IMR-90 (cell line): ENCODE measurements around the gene TMEM63C. TPM values are rescaled to one million over a fixed set of nuclear protein-coding genes. Genes with fewer than 3 reads are reported as not detected.
A peak's percentile ranks its signal among the peaks of the same experiment; 100 is the strongest.

Experiments used
- ATAC-seq: fragments of 200-7000 bp; cut with Tn5 transposase; 2 replicates; pipeline ENCODE4 v1.9.1; 2020; ENCODE audit warnings: low read depth, mild to moderate bottlenecking, moderate library complexity
- Bru-seq: library from RNA; stranded (reverse); fragments of 400-500 nt; gene quantifications from one replicate; lab custom pipeline; 2021; lab: Mats Ljungman, UMichigan
- BruChase-seq, 2 experiments: library from RNA; stranded (reverse); fragments of 400-500 nt; gene quantifications; one replicate each; lab custom pipeline; 2021; lab: Mats Ljungman, UMichigan
- BruUV-seq: library from RNA; stranded (reverse); fragments of 400-500 nt; replicated peaks from 2 replicates; lab custom pipeline; 2021; lab: Mats Ljungman, UMichigan
- CTCF ChIA-PET: fragments of 300-600 bp; formaldehyde crosslinking; extraction: SDS; loops from one replicate; lab custom pipeline; 2021; ENCODE audit warnings: antibody characterized with exemption; lab: Yijun Ruan, JAX
- POLR2A ChIA-PET: fragments of 300-600 bp; sonication (Branson Sonifier 250); formaldehyde crosslinking; loops from one replicate; lab custom pipeline; 2022; ENCODE audit warnings: antibody characterized with exemption; ENCODE audit not compliant: unreplicated experiment; lab: Charles Lee
- DNase-seq: peaks from one replicate; pipeline ENCODE4 v3.0.0; 2013
- H2AFZ ChIP-seq: replicated peaks from 2 replicates; pipeline ENCODE3; 2013; ENCODE audit warnings: low read length, mild to moderate bottlenecking; ENCODE audit not compliant: poor library complexity
- H2AK5ac ChIP-seq: 2 replicates; pipeline ENCODE4 v1.6.1; 2013; ENCODE audit warnings: low read depth, low read length, inconsistent platforms
- H2AK9ac ChIP-seq: replicated peaks from 2 replicates; pipeline ENCODE3; 2013; ENCODE audit warnings: mild to moderate bottlenecking, low read depth, low read length, moderate library complexity; ENCODE audit not compliant: poor library complexity
- H2BK120ac ChIP-seq: 2 replicates; pipeline ENCODE4 v1.6.1; 2013; ENCODE audit warnings: low read depth, low read length, inconsistent platforms
- H2BK15ac ChIP-seq: 3 replicates; pipeline ENCODE4 v1.6.1; 2013; ENCODE audit warnings: low read depth, low read length, inconsistent platforms
- H2BK20ac ChIP-seq: 2 replicates; pipeline ENCODE4 v1.6.1; 2013; ENCODE audit warnings: low read depth, mild to moderate bottlenecking, inconsistent platforms, low read length, moderate library complexity
- H2BK5ac ChIP-seq: 2 replicates; pipeline ENCODE4 v1.6.1; 2013; ENCODE audit warnings: mild to moderate bottlenecking, low read depth, low read length, inconsistent platforms; ENCODE audit not compliant: poor library complexity, severe bottlenecking
- H3K14ac ChIP-seq: replicated peaks from 2 replicates; pipeline ENCODE4 v1.6.1; 2013; ENCODE audit warnings: low read depth, low read length, inconsistent platforms
- H3K18ac ChIP-seq: 2 replicates; pipeline ENCODE4 v1.6.1; 2013; ENCODE audit warnings: low read depth, low read length, control low read depth
- H3K23ac ChIP-seq: 2 replicates; pipeline ENCODE4 v1.6.1; 2013; ENCODE audit warnings: low read depth, low read length, inconsistent platforms
- H3K27ac ChIP-seq: 2 replicates; pipeline ENCODE4 v1.5.1; 2013; ENCODE audit warnings: mild to moderate bottlenecking, control low read depth, low read length; ENCODE audit not compliant: insufficient read depth
- H3K27me3 ChIP-seq: 2 replicates; pipeline ENCODE4 v1.6.1; 2013; ENCODE audit warnings: low read length; ENCODE audit not compliant: control insufficient read depth, insufficient read depth
- H3K36me3 ChIP-seq: 2 replicates; pipeline ENCODE4 v1.6.1; 2013; ENCODE audit warnings: low read length, mixed read lengths; ENCODE audit not compliant: control insufficient read depth, insufficient read depth
- H3K4ac ChIP-seq: 2 replicates; pipeline ENCODE4 v1.6.1; 2013; ENCODE audit warnings: low read depth, low read length, inconsistent platforms
- H3K4me1 ChIP-seq: 2 replicates; pipeline ENCODE4 v1.6.1; 2013; ENCODE audit warnings: low read length, mixed read lengths; ENCODE audit not compliant: control insufficient read depth, insufficient read depth
- H3K4me2 ChIP-seq: 2 replicates; pipeline ENCODE4 v1.6.1; 2013; ENCODE audit warnings: low read depth, mild to moderate bottlenecking, control low read depth, low read length, moderate library complexity
- H3K4me3 ChIP-seq: 2 replicates; pipeline ENCODE4 v1.5.1; 2013; ENCODE audit warnings: low read depth, mild to moderate bottlenecking, control low read depth, low read length, moderate library complexity; ENCODE audit not compliant: insufficient read depth
- H3K56ac ChIP-seq: 2 replicates; pipeline ENCODE4 v1.6.1; 2013; ENCODE audit warnings: low read length, inconsistent platforms; ENCODE audit not compliant: insufficient read depth; ENCODE audit errors: extremely low read depth
- H3K79me1 ChIP-seq, 2 experiments: 2 replicates each; pipeline ENCODE4 v1.6.1; 2013; ENCODE audit warnings: low read length in 2 of 2, inconsistent platforms in 1 of 2, low read depth in 1 of 2
- H3K9ac ChIP-seq: 2 replicates; pipeline ENCODE4 v1.6.1; 2013; ENCODE audit warnings: low read depth, low read length, control low read depth
- H3K9me1 ChIP-seq: 2 replicates; pipeline ENCODE4 v1.6.1; 2013; ENCODE audit warnings: low read length, inconsistent platforms; ENCODE audit not compliant: insufficient read depth
- H3K9me3 ChIP-seq: 2 replicates; pipeline ENCODE4 v1.6.1; 2013; ENCODE audit warnings: low read length; ENCODE audit not compliant: control insufficient read depth, insufficient read depth
- H4K20me1 ChIP-seq: 2 replicates; pipeline ENCODE4 v1.6.1; 2013; ENCODE audit warnings: low read length, inconsistent platforms; ENCODE audit not compliant: insufficient read depth
- H4K5ac ChIP-seq: 2 replicates; pipeline ENCODE4 v1.6.1; 2013; ENCODE audit warnings: mild to moderate bottlenecking, low read depth, low read length, control low read depth
- H4K8ac ChIP-seq, 2 experiments: 2 replicates each; pipeline ENCODE4 v1.6.1; 2013; ENCODE audit warnings: low read depth in 2 of 2, low read length in 2 of 2, control low read depth in 1 of 2, inconsistent platforms in 1 of 2
- H4K91ac ChIP-seq: 2 replicates; pipeline ENCODE4 v1.6.1; 2013; ENCODE audit warnings: low read depth, low read length, inconsistent platforms; ENCODE audit not compliant: insufficient read depth
- FOS ChIP-seq: fragments of 150-350 bp; IDR thresholded peaks from 2 replicates; pipeline ENCODE4 v1.6.1; 2016; ENCODE audit warnings: low read depth, low read length
- WGBS, 2 experiments: methylation state at CpG; one replicate each; pipeline versions ENCODE4 v1.1.5 to v1.1.7; 2013; ENCODE audit warnings: missing lambda C conversion rate in 2 of 2; ENCODE audit not compliant: insufficient read length in 1 of 2; ENCODE audit errors: extremely low coverage in 2 of 2; 5-methylcytosine and 5-hydroxymethylcytosine counted together
- dilution Hi-C: fragments of 300-500 bp; cut with HindIII; formaldehyde crosslinking; loops from one replicate; pipeline ENCODE4 v1.14.3; 2018; ENCODE audit warnings: low sequenced_read_pairs; ENCODE audit not compliant: unreplicated experiment
- in situ Hi-C: fragments of 300-500 bp; cut with MboI; formaldehyde crosslinking; loops from 3 replicates; pipeline ENCODE4 v1.14.3; 2019; ENCODE audit warnings: low sequenced_read_pairs, inconsistent platforms, mixed read lengths
- intact Hi-C: fragments of 100-400 bp; cut with micrococcal nuclease; formaldehyde crosslinking; loops from 2 replicates; pipeline ENCODE4 v1.10.0; 2022
- long read RNA-seq: library from polyadenylated mRNA; unstranded; transcript quantifications from one replicate; pipeline ENCODE4 v2.0.0, GENCODE V29; 2021; ENCODE audit not compliant: unreplicated experiment
- polyA plus RNA-seq, 3 experiments: library from polyadenylated mRNA; depleted of rRNA; stranded (reverse); fragments of >200 nt; gene quantifications; 2 replicates each; pipeline ENCODE4 v1.2.3, GENCODE V29; 2012; ENCODE audit warnings: low replicate concordance in 1 of 3
- total RNA-seq: library from RNA; depleted of rRNA; stranded (reverse); fragments of >200 nt; gene quantifications from 2 replicates; pipeline ENCODE4 v1.2.3, GENCODE V29; 2012; rRNA removed

Gene TMEM63C
- total RNA-seq (under 0.01 TPM in 1 of 2 replicates, not detected in the other), polyA plus RNA-seq (2012; rRNA removed) (not detected in 2 replicates), Bru-seq, nascent RNA (percentile 3 among the genes with signal in this experiment), BruChase-seq, experiment 1, labeled RNA remaining after a 6-hour chase (percentile 7 among the genes with signal in this experiment), BruChase-seq, experiment 2, labeled RNA remaining after a 2-hour chase (not detected)
- polyA plus RNA-seq (2012; cell fraction: cytosol; rRNA removed), result 0.01 TPM in 1 of 2 replicates, not detected in the other
- polyA plus RNA-seq (2012; cell fraction: nucleus; rRNA removed; ENCODE audit: low replicate concordance), result 0.03 TPM in 1 of 2 replicates, not detected in the other
- long read RNA-seq, result 0 reads

DNA sequence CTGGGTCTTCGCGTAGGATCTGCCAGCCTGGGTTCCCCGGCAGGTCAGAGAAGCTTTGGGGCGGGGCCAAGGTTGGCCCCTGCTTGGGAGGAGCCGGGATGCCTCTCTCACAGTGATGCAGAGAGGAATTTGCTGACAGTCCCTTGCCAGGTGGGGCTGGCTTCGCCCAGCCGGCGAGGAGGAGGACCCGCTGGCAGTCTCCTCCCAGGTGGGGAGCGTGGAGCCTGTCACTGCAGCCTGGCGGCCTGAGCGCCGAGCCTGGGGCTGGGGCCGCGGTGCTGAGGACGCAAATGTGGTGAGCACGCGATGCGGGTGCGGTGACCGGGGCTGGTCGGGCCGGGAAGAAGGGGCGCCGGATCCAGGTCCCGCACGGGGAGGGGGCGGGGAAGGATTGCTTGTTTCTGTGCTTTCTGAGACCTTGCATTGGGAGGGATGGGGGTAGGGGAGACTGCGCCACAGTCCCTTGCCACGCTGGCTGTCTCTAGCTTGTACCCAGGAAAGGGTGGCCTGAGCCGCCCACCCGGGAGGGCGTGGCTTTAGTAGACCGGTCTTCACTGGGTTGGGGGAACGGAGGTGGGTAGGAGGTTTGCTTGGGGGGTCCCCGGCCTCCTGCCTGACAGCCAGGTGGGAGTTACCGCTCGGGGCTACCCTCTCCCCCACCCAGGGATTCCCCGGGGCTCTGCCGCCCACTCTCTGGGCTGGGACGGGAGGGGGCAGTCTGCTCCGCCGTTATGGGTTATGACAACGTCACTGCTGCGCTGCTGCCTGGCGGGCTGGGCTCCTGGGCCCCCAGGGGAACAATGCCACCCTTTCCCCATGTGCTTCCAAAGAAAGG, at the start of gene TMEM63C:
Gene TMEM63C, plus strand, starts transcription at position 196 of the 835 bp plus-strand sequence. CDS start 37,016 bp downstream, outside the sequence.
- H2BK5ac ChIP-seq, result no peak within 1 kb of the TSS
- no peak within 1 kb of the TSS for H2BK120ac ChIP-seq
- DNase-seq (no peak), ATAC-seq (0 out of 2 replicates have a peak, but pooled peaks have one; percentile 17)
- H2AFZ ChIP-seq, result peak within 1 kb of the TSS; percentile 70
- TF ChIP-seq FOS, result no peak
- no peak within 1 kb of the TSS for H3K4ac ChIP-seq
- peaks cover 37% of the 10 kb centered on the region for H3K27me3 ChIP-seq
- no peak within 1 kb of the TSS for H4K5ac ChIP-seq
- 0 out of 2 replicates have a peak, but pooled peaks cover 3% of the 10 kb centered on the region for H3K9me1 ChIP-seq
- BruUV-seq, result no TSS peak
- H3K9ac ChIP-seq, result no peak within 1 kb of the TSS
- H2BK15ac ChIP-seq, result no peak within 1 kb of the TSS
- no peaks in the 10 kb centered on the region for H3K4me1 ChIP-seq
- H4K91ac ChIP-seq, result no peak within 1 kb of the TSS
- H3K79me1 ChIP-seq, result no peaks in the 10 kb centered on the region
- H3K56ac ChIP-seq, result no peak within 1 kb of the TSS
- no peak within 1 kb of the TSS for H2AK5ac ChIP-seq
- CTCF ChIA-PET, result no interaction called here
- H2BK20ac ChIP-seq, result no peak within 1 kb of the TSS
- POLR2A ChIA-PET, result no interaction called here
- no peaks in the 10 kb centered on the region for H4K20me1 ChIP-seq
- in situ Hi-C loops, result no loop called here
- H4K8ac ChIP-seq, result no peak within 1 kb of the TSS
- H3K9me3 ChIP-seq, result no peaks in the 10 kb centered on the region
- H3K27ac ChIP-seq, result no peak within 1 kb of the TSS
- no peak within 1 kb of the TSS; the same call in 1 of the 2 replicates for H3K4me2 ChIP-seq
- H3K36me3 ChIP-seq, result no peaks in the 10 kb centered on the region
- H2AK9ac ChIP-seq, result no peak within 1 kb of the TSS
- H3K23ac ChIP-seq, result no peak within 1 kb of the TSS
- intact Hi-C loops, result no loop called here
- dilution Hi-C loops, result no loop called here
- no peak within 1 kb of the TSS for H3K4me3 ChIP-seq
- H3K14ac ChIP-seq, result no peak within 1 kb of the TSS
- no peak within 1 kb of the TSS for H3K18ac ChIP-seq
- WGBS, 2 experiments, result 0% methylated on average over 1 of the region's 46 CpGs; no CpG with 5 or more reads in 1 of the 2 experiments
